Testis (tissue), 5 donors: ENCODE data around the gene C6orf136. TPM values are rescaled to one million over a fixed set of nuclear protein-coding genes. Genes with fewer than 3 reads are reported as not detected.
"Not testable (repeated sequence)": the region's sequence is repeated elsewhere in the genome, so short reads cannot be mapped to it uniquely, and the experiment has no call there.

ENCODE experiments used
- DNase-seq: peaks from one replicate; pipeline ENCODE4 v3.0.0-alpha.2; 2019
- H3K27ac ChIP-seq, 2 donors: fragments of 200-600 bp; sonication (generic); one replicate each; pipeline ENCODE4 v1.5.1; 2019
- H3K27me3 ChIP-seq: fragments of 200-600 bp; sonication (generic); one replicate; pipeline ENCODE4 v1.5.1; 2019
- H3K36me3 ChIP-seq: fragments of 200-600 bp; sonication (generic); one replicate; pipeline ENCODE4 v1.5.1; 2017; ENCODE audit warnings: low read depth; ENCODE audit errors: missing control alignments
- H3K4me1 ChIP-seq: fragments of 200-600 bp; sonication (generic); one replicate; pipeline ENCODE4 v1.5.1; 2019
- H3K4me3 ChIP-seq, 2 donors: fragments of 200-600 bp; sonication (generic); one replicate each; pipeline ENCODE4 v1.5.1; 2017 to 2019
- H3K9me3 ChIP-seq: fragments of 200-600 bp; sonication (generic); one replicate; pipeline ENCODE4 v1.5.1; 2017
- CTCF ChIP-seq, 3 experiments: fragments of 450-650 bp in 2 of 3; fragments of 200-600 bp in 1 of 3; sonication (generic) in 1 of 3; IDR thresholded peaks; one replicate each; pipeline ENCODE4 v1.5.1; 2016 to 2019; ENCODE audit warnings: antibody characterized with exemption in 3 of 3, mild to moderate bottlenecking in 2 of 3, moderate library complexity in 1 of 3
- POLR2A ChIP-seq: fragments of 450-650 bp; IDR thresholded peaks from one replicate; pipeline ENCODE4 v1.6.1; 2017; ENCODE audit warnings: antibody characterized with exemption, mild to moderate bottlenecking, moderate library complexity
- WGBS, 2 donors: methylation state at CpG; one replicate each; pipeline ENCODE4 v1.1.5; 2018; 5-methylcytosine and 5-hydroxymethylcytosine counted together
- intact Hi-C: fragments of 100-400 bp; cut with DNase I; formaldehyde crosslinking; loops from one replicate; pipeline ENCODE4 v1.15.1; 2023; ENCODE audit warnings: low total_unique reads
- long read RNA-seq, 2 donors: transcript quantifications; one replicate each; lab custom pipeline, GENCODE V29; 2026
- polyA plus RNA-seq: library from polyadenylated mRNA; stranded (reverse); fragments of 350-450 nt; fragmentation: Illumina TruSeq; extraction: RNeasy Lipid Tissue Mini Kit (QIAGEN cat#74804); gene quantifications from one replicate; pipeline ENCODE4 v1.2.3, GENCODE V29; 2014; ENCODE audit warnings: low read depth, low replicate concordance; ENCODE audit not compliant: insufficient read depth
- total RNA-seq, 2 donors: library from RNA; depleted of rRNA; stranded (reverse); fragments of >200 nt; gene quantifications; one replicate each; pipeline ENCODE4 v1.2.3, GENCODE V29; 2016

C6orf136 gene
- total RNA-seq: 10 to 100 TPM; 17.8 to 22.0 TPM
- polyA plus RNA-seq: 26.0 TPM
- long read RNA-seq, donor 1, partial matches to known transcripts: 0 of 4 reads
- long read RNA-seq, donor 1, other reads (novel, unspliced or antisense): 0 of 4 reads
- long read RNA-seq, donor 2, partial matches to known transcripts: 12 of 15 reads
- long read RNA-seq, donor 2, other reads (novel, unspliced or antisense): 0 of 15 reads

- peaks cover 7% of the 10 kb centered on the region for H3K4me1 ChIP-seq
- peak within 1 kb of the TSS; percentile 83 to 91 for H3K27ac ChIP-seq
- DNase-seq: peak; percentile 94
- intact Hi-C loops: no loop called here
- peak within 1 kb of the TSS; percentile 91 to 97 for H3K4me3 ChIP-seq
- H3K9me3 ChIP-seq: no peaks in the 10 kb centered on the region
- TF ChIP-seq POLR2A (no peak), CTCF (IDR thresholded peaks at IDR 0.05) (no peak)
- no peaks in the 10 kb centered on the region for H3K27me3 ChIP-seq
- 10 to 21% methylated on average over 9 to 35 of the region's 37 CpGs for WGBS, 2 donors
- H3K36me3 ChIP-seq: no peaks in the 10 kb centered on the region
Measured at GRCh38 chr6:30646450-30647241, at the start of gene C6orf136. Gene C6orf136, plus strand, starts transcription at chr6:30647133. Its CDS starts 99 bp downstream, at chr6:30647232.

- H3K27ac ChIP-seq, H3K4me3 ChIP-seq, H3K9me3 ChIP-seq, intact Hi-C loops, H3K36me3 ChIP-seq, H3K4me1 ChIP-seq, H3K27me3 ChIP-seq: not testable (repeated sequence)
- 75% methylated on average over 15 of the region's 15 CpGs for whole genome bisulfite sequencing, 2 donors
- DNase-seq: peak; percentile 90
- TF ChIP-seq CTCF (IDR thresholded peaks at IDR 0.05): peak; percentile 66 to 71 (median 69)
Measured at GRCh38 chr6:30597315-30598144, 49.4 kb upstream of the C6orf136 start.

- no peaks in the 10 kb centered on the region for H3K36me3 ChIP-seq
- H3K4me3 ChIP-seq: no peak overlapping the region
- WGBS, 2 donors: 68 to 82% methylated on average over 12 of the region's 12 CpGs
Measured at GRCh38 chr6:30598912-30599624, 47.9 kb upstream of the C6orf136 start.

More at GRCh38 chr6:30598912-30599624, 47.9 kb upstream of the C6orf136 start:
- H3K4me1 ChIP-seq: no peaks in the 10 kb centered on the region
- no peaks in the 10 kb centered on the region for H3K9me3 ChIP-seq
- intact Hi-C loops: no loop called here
- H3K27ac ChIP-seq: no peak overlapping the region
- no peak for TF ChIP-seq CTCF (IDR thresholded peaks at IDR 0.05)
- no peak for TF ChIP-seq POLR2A
- DNase-seq: no peak
- no peaks in the 10 kb centered on the region for H3K27me3 ChIP-seq
